ENCODE results near the gene RHOBTB1. TPM values are rescaled to one million over a fixed set of nuclear protein-coding genes. Genes with fewer than 3 reads are reported as not detected.

The RHOBTB1 gene
- total RNA-seq, 1 experiment from 2014 or later, result 0.77 TPM

GRCh38 chr10:60944910-60945297, 919 bp upstream of the RHOBTB1 start:
- H3K27me3 ChIP-seq (ENCODE audit: control insufficient read depth, insufficient read depth, low read length), result peaks cover 10% of the 10 kb centered on the region
- H3K27ac ChIP-seq (ENCODE audit: low read length), result peak overlapping the region; percentile 63
- no peaks in the 10 kb centered on the region for H3K36me3 ChIP-seq (ENCODE audit: control insufficient read depth, insufficient read depth, low read length)
- no TSS peak for BruUV-seq (replicated peaks)
- H3K9me3 ChIP-seq (ENCODE audit: control insufficient read depth, insufficient read depth, low read depth, low read length), result no peaks in the 10 kb centered on the region
- H3K4me3 ChIP-seq (ENCODE audit: low read depth in 2 of 2, low read length in 2 of 2), result peak overlapping the region; percentile 56 to 68
- in situ Hi-C loops (cut with HindIII; ENCODE audit: low pct_unique_long_range_greater_than_20kb, low sequenced_read_pairs) (no loop called here), intact Hi-C loops (cut with micrococcal nuclease; ENCODE audit: unreplicated experiment) (no loop called here)
- ATAC-seq (peak; percentile 40), DNase-seq (ENCODE audit: low read depth, low spot score) (no peak)
- H3K4me1 ChIP-seq (ENCODE audit: control insufficient read depth, insufficient read depth, low read length), result peaks cover 16% of the 10 kb centered on the region
- ChIA-PET CTCF (no interaction called here), POLR2A (no interaction called here)
- TF ChIP-seq TCF7L2 (IDR thresholded peaks at IDR 0.05; ENCODE audit: low read depth, low read length), result no peak
- TF ChIP-seq, protein P1, sequence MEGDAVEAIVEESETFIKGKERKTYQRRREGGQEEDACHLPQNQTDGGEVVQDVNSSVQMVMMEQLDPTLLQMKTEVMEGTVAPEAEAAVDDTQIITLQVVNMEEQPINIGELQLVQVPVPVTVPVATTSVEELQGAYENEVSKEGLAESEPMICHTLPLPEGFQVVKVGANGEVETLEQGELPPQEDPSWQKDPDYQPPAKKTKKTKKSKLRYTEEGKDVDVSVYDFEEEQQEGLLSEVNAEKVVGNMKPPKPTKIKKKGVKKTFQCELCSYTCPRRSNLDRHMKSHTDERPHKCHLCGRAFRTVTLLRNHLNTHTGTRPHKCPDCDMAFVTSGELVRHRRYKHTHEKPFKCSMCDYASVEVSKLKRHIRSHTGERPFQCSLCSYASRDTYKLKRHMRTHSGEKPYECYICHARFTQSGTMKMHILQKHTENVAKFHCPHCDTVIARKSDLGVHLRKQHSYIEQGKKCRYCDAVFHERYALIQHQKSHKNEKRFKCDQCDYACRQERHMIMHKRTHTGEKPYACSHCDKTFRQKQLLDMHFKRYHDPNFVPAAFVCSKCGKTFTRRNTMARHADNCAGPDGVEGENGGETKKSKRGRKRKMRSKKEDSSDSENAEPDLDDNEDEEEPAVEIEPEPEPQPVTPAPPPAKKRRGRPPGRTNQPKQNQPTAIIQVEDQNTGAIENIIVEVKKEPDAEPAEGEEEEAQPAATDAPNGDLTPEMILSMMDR (IDR thresholded peaks at IDR 0.05), result no peak
- TF ChIP-seq, protein P2, sequence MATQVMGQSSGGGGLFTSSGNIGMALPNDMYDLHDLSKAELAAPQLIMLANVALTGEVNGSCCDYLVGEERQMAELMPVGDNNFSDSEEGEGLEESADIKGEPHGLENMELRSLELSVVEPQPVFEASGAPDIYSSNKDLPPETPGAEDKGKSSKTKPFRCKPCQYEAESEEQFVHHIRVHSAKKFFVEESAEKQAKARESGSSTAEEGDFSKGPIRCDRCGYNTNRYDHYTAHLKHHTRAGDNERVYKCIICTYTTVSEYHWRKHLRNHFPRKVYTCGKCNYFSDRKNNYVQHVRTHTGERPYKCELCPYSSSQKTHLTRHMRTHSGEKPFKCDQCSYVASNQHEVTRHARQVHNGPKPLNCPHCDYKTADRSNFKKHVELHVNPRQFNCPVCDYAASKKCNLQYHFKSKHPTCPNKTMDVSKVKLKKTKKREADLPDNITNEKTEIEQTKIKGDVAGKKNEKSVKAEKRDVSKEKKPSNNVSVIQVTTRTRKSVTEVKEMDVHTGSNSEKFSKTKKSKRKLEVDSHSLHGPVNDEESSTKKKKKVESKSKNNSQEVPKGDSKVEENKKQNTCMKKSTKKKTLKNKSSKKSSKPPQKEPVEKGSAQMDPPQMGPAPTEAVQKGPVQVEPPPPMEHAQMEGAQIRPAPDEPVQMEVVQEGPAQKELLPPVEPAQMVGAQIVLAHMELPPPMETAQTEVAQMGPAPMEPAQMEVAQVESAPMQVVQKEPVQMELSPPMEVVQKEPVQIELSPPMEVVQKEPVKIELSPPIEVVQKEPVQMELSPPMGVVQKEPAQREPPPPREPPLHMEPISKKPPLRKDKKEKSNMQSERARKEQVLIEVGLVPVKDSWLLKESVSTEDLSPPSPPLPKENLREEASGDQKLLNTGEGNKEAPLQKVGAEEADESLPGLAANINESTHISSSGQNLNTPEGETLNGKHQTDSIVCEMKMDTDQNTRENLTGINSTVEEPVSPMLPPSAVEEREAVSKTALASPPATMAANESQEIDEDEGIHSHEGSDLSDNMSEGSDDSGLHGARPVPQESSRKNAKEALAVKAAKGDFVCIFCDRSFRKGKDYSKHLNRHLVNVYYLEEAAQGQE (IDR thresholded peaks at IDR 0.05; ENCODE audit: insufficient read depth in 1 of 2, low read depth in 2 of 2, low read length in 1 of 2), result no peak
- TF ChIP-seq POLR2AphosphoS5 (IDR thresholded peaks at IDR 0.05; ENCODE audit: low read depth, low read length), result no peak
- no peak for TF ChIP-seq SIN3A (IDR thresholded peaks at IDR 0.05; ENCODE audit: borderline replicate concordance, insufficient read depth, low read depth, low read length)

GRCh38 chr10:60943316-60944057, 498 bp downstream of the RHOBTB1 start:
- Histone ChIP-seq H3K27ac (ENCODE audit: low read length) (peak overlapping the region; percentile 45; the same call in 1 of the 2 replicates), H3K4me3 (ENCODE audit: low read depth in 2 of 2, low read length in 2 of 2) (peak overlapping the region; percentile 56 to 68), H3K27me3 (ENCODE audit: control insufficient read depth, insufficient read depth, low read length) (peaks cover 10% of the 10 kb centered on the region), H3K4me1 (ENCODE audit: control insufficient read depth, insufficient read depth, low read length) (peaks cover 16% of the 10 kb centered on the region), H3K36me3 (ENCODE audit: control insufficient read depth, insufficient read depth, low read length) (no peaks in the 10 kb centered on the region), H3K9me3 (ENCODE audit: control insufficient read depth, insufficient read depth, low read depth, low read length) (no peaks in the 10 kb centered on the region)
- in situ Hi-C loops (cut with HindIII; ENCODE audit: low pct_unique_long_range_greater_than_20kb, low sequenced_read_pairs) (no loop called here), intact Hi-C loops (cut with micrococcal nuclease; ENCODE audit: unreplicated experiment) (no loop called here)
- no peak for DNase-seq (ENCODE audit: low read depth, low spot score)
- ATAC-seq, result peak; percentile 69
- POLR2A ChIA-PET, result interaction anchor here (0.6 kb wide), 1 partner anchor 798 kb away, joined by 3 read pairs; no protein-coding TSS in a partner anchor
- CTCF ChIA-PET, result no interaction called here
- BruUV-seq (replicated peaks), result no TSS peak
- TF ChIP-seq, protein P1 (IDR thresholded peaks at IDR 0.05), result no peak
- TF ChIP-seq, protein P2 (IDR thresholded peaks at IDR 0.05; ENCODE audit: insufficient read depth in 1 of 2, low read depth in 2 of 2, low read length in 1 of 2), result no peak
- TF ChIP-seq TCF7L2 (IDR thresholded peaks at IDR 0.05; ENCODE audit: low read depth, low read length) (no peak), POLR2AphosphoS5 (IDR thresholded peaks at IDR 0.05; ENCODE audit: low read depth, low read length) (no peak), SIN3A (IDR thresholded peaks at IDR 0.05; ENCODE audit: borderline replicate concordance, insufficient read depth, low read depth, low read length) (no peak)

Measured in Panc1 (cell line).